Fibroblast of peridontal ligament (primary cell): ENCODE measurements around the gene TNIP2.
A peak's percentile ranks its signal among the peaks of the same experiment; 100 is the strongest.

Experiments used
- DNase-seq: peaks from one replicate; pipeline ENCODE4 v3.0.0-alpha.2; 2010; ENCODE audit errors: extremely low read depth

Gene TNIP2, protein sequence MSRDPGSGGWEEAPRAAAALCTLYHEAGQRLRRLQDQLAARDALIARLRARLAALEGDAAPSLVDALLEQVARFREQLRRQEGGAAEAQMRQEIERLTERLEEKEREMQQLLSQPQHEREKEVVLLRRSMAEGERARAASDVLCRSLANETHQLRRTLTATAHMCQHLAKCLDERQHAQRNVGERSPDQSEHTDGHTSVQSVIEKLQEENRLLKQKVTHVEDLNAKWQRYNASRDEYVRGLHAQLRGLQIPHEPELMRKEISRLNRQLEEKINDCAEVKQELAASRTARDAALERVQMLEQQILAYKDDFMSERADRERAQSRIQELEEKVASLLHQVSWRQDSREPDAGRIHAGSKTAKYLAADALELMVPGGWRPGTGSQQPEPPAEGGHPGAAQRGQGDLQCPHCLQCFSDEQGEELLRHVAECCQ

DNA sequence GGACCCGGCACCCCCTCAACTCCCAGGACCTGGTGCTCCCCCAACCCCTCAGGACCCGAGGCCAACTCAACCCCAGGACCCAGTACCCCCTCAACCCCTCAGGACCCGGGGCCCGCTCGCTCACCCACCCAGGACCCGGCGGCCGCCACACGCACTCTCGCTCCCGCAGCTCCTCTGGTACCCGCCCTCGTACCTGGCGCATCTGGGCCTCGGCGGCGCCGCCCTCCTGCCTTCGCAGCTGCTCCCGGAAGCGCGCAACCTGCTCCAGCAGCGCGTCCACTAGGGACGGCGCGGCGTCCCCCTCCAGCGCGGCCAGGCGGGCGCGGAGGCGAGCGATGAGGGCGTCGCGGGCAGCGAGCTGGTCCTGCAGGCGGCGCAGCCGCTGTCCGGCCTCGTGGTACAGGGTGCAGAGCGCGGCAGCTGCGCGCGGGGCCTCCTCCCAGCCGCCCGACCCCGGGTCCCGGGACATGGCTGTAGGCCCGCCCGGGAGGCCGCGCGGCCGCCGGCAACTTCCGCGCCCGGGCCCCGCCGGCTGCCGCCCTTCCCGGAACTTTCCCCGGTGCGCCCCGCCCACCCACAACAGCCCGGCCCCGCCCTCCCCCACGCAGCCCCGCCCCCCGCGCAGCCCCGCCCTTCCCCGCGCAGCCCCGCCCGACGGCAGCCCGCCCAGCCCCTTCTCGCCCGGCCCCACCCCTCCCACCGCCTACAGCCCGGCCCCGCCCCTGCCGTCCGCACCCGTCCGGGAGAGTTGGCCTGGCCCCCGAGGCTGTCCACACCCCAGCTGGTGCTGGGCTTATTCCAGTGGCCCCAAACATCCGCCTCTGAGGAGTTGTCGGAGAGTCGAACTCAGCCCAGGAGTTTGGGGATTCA lies at the start of gene TNIP2:
TSS of gene TNIP2 (minus strand) at position 516 of the 870 bp plus-strand sequence. CDS start at position 469, 47 bp downstream.
- DNase-seq: peak; percentile 58

- DNase-seq: no peak
Observed at GRCh38 chr4:2804973-2805501, 48.9 kb upstream of the TNIP2 start.

GRCh38 chr4:2804449-2804972 lies 48.4 kb upstream of the TNIP2 start:
- DNase-seq: no peak

GRCh38 chr4:2803624-2804448 lies 47.7 kb upstream of the TNIP2 start:
- no peak for DNase-seq

DNA sequence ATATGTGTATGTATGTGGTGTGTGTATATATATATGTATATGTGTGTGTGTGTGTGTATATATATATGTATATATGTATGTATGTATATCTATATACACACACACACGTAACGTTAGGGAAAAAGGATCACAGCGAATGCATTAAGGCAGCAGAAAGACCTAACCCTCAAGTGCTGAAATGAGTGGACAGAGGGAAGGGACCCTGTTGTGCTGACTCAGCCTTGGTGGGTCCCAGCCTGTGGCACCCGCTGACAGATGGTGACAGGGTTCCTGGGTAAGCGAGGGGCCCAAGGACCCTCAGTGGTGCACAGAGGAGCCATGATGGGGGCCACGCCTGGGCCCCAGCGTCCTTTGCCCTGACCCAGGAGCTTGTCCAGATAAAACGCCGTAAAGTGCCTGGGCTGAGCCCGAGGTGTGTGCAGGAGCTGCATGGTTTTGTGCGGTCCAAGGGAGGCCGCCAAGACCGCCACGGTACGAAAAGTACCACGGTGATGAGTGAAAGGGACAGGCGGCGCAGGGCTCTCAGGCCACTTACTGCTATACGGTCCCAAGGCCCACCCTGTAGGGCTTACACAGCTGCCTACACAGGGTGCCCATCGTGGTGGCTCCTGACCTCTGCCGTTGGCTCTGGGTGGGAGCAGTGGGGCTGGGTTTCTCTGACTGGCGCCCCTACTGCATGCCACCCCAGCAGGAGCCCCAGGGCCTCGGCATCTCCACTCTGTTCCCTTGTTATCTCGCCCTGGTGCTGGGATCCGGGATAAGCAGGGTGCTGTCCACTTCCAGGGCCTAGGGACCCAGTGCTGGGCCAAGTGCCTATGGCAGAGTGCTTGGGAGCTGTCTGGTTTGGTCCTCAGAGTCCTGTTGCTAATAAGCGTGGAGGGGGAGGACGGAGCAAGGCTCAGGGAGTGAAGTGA lies 46.7 kb upstream of the TNIP2 start:
- no peak for DNase-seq

DNA sequence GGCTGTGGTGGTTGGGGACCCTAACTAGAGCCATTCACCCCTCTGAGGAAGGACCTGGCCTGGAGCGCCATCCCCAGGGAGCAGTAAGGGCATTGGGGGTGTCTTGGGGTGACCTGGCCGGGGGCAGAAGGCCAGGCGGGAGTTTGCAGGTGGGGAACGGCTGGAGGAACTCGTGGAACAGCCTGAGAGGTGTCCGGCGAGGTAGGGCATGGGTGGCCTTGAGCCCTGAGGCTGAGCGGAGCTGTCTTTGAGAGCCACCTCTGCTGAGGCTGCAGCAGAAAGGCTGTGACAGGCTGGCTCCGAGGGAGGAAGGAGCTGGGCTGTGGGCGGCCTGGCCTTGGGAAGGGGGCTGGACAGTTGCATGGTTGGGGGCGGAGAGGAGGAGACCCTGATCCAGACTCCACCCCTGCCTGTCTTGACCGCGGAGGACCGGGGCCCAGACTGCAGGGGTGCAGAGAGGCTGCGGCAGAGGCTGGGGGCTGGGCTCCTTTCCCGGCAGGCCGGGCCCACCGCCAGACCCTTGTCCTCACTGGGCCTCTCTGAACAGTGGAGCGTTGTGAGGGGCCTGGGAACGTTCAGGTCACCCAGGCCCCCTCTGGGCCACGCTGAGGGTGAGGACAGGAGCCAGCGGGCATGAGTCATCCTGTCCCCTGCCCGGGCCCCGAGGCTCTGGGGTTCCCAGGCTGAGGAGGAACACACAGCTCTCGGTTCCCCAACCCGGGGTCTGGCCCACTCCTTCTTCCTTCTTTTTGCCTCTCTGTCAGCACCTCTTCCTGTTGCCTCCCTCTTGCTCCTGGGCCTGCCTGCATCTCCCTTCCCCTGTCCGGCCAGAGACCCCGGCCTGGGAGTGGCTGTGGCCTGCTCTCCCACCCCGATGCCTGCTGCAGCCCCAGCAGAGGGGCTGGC lies 44.8 kb upstream of the TNIP2 start:
- DNase-seq: peak; percentile 33

- DNase-seq: no peak
Observed at GRCh38 chr4:2799971-2800690, 44.0 kb upstream of the TNIP2 start.

GRCh38 chr4:2799224-2799911 lies 43.2 kb upstream of the TNIP2 start:
- no peak for DNase-seq

DNA sequence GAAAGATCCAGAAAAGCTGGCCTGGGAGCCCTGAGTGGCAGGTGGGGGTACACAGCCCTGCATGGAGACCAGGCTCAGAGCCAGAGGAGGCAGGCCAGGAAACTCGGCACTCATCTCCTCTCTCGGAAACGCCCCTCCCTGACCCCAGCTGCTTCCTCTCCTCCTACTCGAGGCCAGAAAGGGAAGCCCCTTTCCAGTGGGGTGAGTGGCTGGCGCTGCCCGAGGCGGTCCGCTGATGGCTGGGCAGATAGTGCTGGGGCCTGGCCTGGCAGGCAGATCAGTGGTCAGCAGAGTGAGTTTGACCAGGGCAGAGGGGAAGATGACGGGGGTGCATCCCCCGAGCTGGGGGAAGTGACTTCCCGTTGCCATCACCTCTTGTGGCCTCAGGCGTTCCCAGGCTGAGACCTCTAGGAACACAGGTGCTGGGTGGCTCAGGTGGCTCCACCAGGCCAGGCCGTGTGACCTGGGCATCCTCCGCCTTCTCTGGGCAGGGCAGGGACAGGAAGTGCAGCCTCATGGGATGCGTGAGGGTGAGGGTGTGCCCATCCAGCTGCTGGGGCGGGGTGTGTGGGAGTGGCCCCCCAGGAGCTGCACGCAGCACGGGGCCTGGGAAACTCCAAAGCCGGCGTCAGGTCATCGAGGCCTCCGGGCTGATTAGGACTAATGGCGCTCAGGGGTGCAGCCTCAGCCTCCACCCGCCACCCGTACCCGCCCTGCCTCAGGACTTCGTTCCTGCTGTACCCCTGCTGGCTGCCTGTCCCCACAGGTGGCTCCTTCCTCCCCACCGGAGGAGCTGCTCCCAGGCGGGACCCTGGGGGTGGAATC lies 42.5 kb upstream of the TNIP2 start:
- DNase-seq: no peak

GRCh38 chr4:2797545-2798305 lies 41.6 kb upstream of the TNIP2 start:
- no peak for DNase-seq

DNA sequence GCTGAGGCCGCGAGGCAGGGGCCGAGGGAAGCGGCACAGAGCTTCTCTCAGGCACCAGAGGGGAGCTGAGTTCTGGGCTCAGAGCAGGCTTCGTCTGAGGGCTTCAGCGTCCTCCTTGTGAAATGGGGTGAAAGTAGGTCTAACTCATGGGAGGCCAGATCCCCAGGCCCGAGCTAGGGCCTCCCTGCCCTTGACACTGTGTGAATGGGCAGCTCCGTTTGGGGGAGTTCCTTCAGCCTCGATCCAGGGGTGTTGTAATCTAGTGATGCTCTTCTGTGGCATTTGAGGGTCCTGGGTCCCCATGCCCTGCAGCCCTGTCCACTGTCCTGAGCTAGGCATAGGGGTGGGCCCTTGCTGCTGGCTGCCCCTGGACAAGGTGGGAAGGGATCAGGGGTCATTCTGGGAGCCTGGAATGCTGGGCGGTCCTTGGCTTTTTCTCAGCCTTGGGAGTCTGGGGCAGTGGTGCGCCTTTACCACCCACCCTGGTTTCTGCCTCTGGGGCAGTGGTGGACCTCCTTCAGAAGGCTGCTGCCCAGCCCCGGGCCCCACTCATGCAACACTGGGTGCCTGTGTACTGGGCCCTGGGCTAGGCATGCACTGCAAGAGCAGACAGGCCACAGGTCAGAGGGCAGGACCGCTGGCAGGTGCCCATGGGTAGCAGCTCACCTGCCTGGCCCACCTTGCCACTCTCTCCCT lies 40.9 kb upstream of the TNIP2 start:
- DNase-seq: no peak

DNA sequence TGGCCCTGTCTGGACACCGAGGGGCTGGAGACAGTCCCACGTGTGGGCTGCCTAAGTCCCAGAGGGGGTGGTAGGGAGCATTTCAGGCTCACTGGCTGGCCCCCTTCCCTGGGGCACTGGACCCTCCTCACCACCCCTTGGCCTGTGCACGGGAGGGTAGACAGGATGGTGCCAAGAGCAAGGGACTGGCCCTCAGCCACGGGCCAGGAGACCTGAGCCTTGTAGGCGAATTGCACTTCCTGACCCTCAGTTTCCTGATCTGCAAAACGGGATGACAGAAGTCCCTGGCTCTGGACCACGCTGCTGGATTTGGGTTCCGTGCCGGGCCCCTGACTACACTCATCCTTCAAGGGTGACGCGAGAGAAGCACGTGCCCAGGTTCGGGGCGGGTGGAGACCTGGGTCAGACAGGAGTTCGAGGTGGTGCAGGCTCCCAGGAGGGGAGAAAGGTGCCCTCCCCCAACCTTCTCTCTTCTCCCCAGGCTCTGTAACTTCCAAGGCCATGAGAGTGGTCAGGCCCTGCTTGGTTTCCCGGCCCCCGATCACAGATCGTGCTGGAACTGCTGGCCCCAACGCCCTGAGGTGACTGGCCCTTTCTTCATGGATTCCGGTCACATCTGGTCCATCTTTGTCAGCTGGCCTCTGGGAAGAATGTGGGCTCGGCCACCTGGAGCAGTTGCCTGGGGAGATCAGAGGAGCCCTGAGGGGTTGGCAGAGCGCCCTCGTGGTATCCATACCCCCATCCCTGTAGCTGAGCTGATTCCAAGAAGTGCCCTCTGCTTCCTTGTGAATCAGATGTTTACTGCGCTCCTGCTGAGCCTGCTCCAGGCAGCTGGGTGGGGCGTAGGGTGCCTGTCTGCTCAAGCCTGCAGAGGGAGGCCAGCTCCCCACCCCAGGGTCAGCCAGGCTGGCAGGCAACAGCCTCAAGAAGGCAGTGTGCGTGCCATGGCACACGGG lies 40.0 kb upstream of the TNIP2 start:
- DNase-seq: no peak

DNA sequence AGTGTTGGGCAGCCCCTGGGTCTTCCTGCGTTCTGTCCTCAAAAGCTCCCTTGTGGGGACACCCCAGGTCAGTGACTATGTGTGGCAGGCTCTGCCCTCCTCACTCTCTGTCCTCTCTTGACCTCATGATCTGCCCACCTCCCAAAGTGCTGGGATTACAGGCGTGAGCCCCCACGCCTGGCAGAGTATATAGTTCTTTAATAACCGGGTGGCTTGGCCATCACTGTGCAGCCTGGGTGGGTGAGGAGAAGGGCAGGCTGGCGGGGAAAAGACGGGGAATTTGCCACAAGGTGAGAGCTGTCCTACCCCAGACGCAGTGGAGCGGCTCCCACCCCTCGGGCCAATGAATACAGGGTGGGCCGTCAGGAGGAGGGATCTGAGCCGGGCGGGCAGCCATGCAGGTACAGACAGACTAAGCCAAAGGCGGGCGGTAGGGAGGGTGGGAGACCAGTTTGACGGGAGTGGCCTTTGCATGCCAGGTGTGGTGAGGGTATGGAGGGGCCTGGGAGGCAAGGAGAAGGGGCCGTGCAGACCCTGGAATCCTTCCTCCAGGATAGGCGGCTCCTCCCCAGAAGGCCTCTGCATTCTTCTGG lies 39.3 kb upstream of the TNIP2 start:
- DNase-seq: no peak
